ENCODE measurements around the gene DMXL1.

DNA sequence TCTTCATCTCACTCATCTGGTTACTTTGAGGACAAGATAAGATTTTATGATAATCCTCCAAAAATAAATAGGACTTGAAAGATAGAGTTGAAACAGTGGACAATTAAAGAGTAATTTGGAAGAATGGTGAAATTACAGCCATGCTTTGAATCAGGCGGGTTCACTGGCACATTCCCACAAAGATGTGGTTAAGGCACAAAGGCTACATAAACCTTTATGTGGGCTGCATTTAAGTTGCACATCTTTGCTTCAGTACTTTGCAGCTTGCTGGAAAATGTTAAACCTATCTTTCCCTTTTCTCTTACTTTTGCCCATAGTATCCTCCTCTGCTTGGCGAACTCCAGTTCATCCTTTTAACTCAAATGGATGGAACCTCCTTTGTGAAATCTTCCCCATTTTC lies 192.8 kb downstream of the DMXL1 start:
- TF ChIP-seq ZNF70 (CRISPR knock-in tag; IDR thresholded peaks at IDR 0.05) (no peak), RARB (CRISPR knock-in tag; IDR thresholded peaks at IDR 0.05) (no peak), ZNF565 (CRISPR knock-in tag; conservative IDR thresholded peaks at IDR 0.05; ENCODE audit: low read depth) (no peak), ZC3H10 (CRISPR knock-in tag; IDR thresholded peaks at IDR 0.05) (no peak), ZFP30 (CRISPR knock-in tag; IDR thresholded peaks at IDR 0.05) (no peak), ZFP3 (CRISPR knock-in tag; IDR thresholded peaks at IDR 0.05) (no peak), SNAI2 (CRISPR knock-in tag; IDR thresholded peaks at IDR 0.05) (no peak), CSDC2 (CRISPR knock-in tag; IDR thresholded peaks at IDR 0.05) (no peak), BACH2 (CRISPR knock-in tag; IDR thresholded peaks at IDR 0.05; ENCODE audit: borderline replicate concordance) (no peak), ZNF8 (CRISPR knock-in tag; IDR thresholded peaks at IDR 0.05) (no peak), ARNTL (CRISPR knock-in tag; IDR thresholded peaks at IDR 0.05; ENCODE audit: borderline replicate concordance, low read depth) (no peak), TCF4 (CRISPR knock-in tag; IDR thresholded peaks at IDR 0.05; ENCODE audit: borderline replicate concordance) (no peak)
- TF ChIP-seq, protein P1, sequence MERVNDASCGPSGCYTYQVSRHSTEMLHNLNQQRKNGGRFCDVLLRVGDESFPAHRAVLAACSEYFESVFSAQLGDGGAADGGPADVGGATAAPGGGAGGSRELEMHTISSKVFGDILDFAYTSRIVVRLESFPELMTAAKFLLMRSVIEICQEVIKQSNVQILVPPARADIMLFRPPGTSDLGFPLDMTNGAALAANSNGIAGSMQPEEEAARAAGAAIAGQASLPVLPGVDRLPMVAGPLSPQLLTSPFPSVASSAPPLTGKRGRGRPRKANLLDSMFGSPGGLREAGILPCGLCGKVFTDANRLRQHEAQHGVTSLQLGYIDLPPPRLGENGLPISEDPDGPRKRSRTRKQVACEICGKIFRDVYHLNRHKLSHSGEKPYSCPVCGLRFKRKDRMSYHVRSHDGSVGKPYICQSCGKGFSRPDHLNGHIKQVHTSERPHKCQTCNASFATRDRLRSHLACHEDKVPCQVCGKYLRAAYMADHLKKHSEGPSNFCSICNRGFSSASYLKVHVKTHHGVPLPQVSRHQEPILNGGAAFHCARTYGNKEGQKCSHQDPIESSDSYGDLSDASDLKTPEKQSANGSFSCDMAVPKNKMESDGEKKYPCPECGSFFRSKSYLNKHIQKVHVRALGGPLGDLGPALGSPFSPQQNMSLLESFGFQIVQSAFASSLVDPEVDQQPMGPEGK (CRISPR knock-in tag; IDR thresholded peaks at IDR 0.05; ENCODE audit: borderline replicate concordance): no peak
